ENCODE results near the gene CRYBG3.

CRYBG3 gene

GRCh38 chr3:97981886-97982285 lies 160.1 kb downstream of the CRYBG3 start:
- no peak for DNase-seq

GRCh38 chr3:97983933-97984491 lies 162.2 kb downstream of the CRYBG3 start:
- DNase-seq, result peak; percentile 9

- DNase-seq, result no peak
Observed at GRCh38 chr3:97987306-97987705, 165.5 kb downstream of the CRYBG3 start.

GRCh38 chr3:97988784-97989568 lies 167.2 kb downstream of the CRYBG3 start:
- no peak for DNase-seq

GRCh38 chr3:97990624-97991292 lies 168.9 kb downstream of the CRYBG3 start:
- DNase-seq, result no peak

GRCh38 chr3:97991293-97991682 lies 169.5 kb downstream of the CRYBG3 start:
- no peak for DNase-seq

- no peak for DNase-seq
Observed at GRCh38 chr3:97992547-97993173, 170.8 kb downstream of the CRYBG3 start.

- no peak for DNase-seq
Observed at GRCh38 chr3:97993526-97993925, 171.7 kb downstream of the CRYBG3 start.

GRCh38 chr3:97994328-97994945 lies 172.6 kb downstream of the CRYBG3 start:
- DNase-seq, result no peak

Data from midbrain (tissue), 1 donor.